ENCODE measurements around the gene SORCS2.

The SORCS2 gene

GRCh38 chr4:7187168-7187535 is 5.2 kb upstream of the SORCS2 start:
- DNase-seq = no peak

GRCh38 chr4:7187691-7188090 is 4.6 kb upstream of the SORCS2 start:
- DNase-seq = no peak

- no peak for DNase-seq
These were observed 3.3 kb upstream of the SORCS2 start for GRCh38 chr4:7189066-7189465.

- DNase-seq = no peak
These were observed 2.7 kb upstream of the SORCS2 start for GRCh38 chr4:7189475-7190277.

- DNase-seq = no peak
These were observed 2.1 kb upstream of the SORCS2 start for GRCh38 chr4:7190278-7190594.

- DNase-seq = no peak
These were observed 1.4 kb upstream of the SORCS2 start for GRCh38 chr4:7190691-7191545.

GRCh38 chr4:7191546-7192251 is 639 bp upstream of the SORCS2 start:
- DNase-seq = no peak

- DNase-seq = no peak
These were observed 956 bp downstream of the SORCS2 start for GRCh38 chr4:7193030-7193958.

- no peak for DNase-seq
These were observed 2.2 kb downstream of the SORCS2 start for GRCh38 chr4:7194251-7195140.

GRCh38 chr4:7195141-7195515 is 2.8 kb downstream of the SORCS2 start:
- no peak for DNase-seq

GRCh38 chr4:7195546-7196287 is 3.4 kb downstream of the SORCS2 start:
- no peak for DNase-seq

GRCh38 chr4:7196288-7196651 is 3.9 kb downstream of the SORCS2 start:
- DNase-seq = no peak

- DNase-seq = no peak
These were observed 4.4 kb downstream of the SORCS2 start for GRCh38 chr4:7196736-7197135.

GRCh38 chr4:7197910-7198309 is 5.6 kb downstream of the SORCS2 start:
- DNase-seq = no peak

GRCh38 chr4:7198440-7199128 is 6.2 kb downstream of the SORCS2 start:
- DNase-seq = no peak

GRCh38 chr4:7199129-7199725 is 6.9 kb downstream of the SORCS2 start:
- no peak for DNase-seq

- DNase-seq = no peak
These were observed 7.6 kb downstream of the SORCS2 start for GRCh38 chr4:7199771-7200441.

- DNase-seq = no peak
These were observed 8.5 kb downstream of the SORCS2 start for GRCh38 chr4:7200801-7201200.
